HG03442 (cell line): ENCODE measurements around the gene RGS19.

Experiments
- ATAC-seq: cut with Tn5 transposase; IDR thresholded peaks from one replicate; pipeline ENCODE4 v1.9.1; 2021; ENCODE audit warnings: mild to moderate bottlenecking, moderate library complexity; ENCODE audit not compliant: unreplicated experiment

The RGS19 gene

DNA sequence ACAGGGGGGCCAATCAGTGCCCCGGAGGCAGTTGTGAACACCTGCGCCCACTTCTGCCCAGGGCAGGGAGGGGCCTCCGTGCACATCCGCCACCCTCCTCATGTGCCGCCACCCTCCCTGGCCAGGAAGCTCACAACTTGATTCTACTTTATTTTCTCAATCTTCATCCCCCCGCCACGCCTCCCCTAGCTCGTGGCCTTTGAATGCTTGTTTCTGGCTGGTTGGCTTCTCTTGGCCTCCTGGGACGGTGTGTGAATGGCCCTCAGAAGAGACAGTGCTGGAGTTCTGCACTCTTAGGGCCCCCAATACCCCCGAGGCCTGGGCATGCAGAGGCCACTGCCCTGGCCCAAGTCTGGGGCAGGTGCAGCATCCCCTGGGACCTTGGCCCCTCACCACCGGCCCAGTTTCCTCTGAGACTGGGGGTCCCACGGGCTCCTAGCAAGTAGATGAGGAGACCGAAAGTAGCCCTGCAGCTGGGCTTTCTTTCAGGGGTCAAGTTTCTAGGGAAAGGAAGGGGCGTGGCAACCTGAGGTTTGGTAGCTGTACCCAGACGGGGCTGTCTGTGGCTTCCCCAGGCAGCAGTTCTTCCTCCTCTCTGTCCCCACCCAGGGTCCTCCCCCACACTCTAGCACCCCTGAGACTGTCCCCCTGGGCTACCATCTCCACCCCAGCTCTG, 1.3 kb downstream of the RGS19 start:
- no peak for ATAC-seq

GRCh38 chr20:64077541-64077875, 1.8 kb downstream of the RGS19 start:
- ATAC-seq, result no peak

DNA sequence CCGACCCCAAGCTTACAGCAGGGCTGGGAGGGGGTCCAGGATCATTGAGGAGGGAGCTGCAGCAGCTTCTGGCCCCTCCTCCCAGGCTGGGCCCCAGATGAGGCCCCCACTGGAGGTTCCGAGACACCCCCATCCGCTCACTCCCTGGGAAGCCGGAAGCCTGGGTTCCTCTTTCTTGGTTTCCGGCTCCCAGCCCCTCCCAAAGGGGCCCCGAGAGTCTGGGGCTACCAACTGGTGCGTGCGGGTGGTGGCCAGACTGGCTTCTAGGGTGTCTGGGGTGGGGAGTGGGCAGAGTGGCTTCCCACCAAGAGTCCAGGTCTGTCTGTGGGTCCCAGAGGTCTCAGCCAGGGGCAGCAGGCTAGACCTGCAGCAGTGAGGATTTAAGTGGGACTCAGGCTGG, 2.2 kb downstream of the RGS19 start:
- no peak for ATAC-seq

- ATAC-seq, result no peak
Measured at GRCh38 chr20:64076061-64076997, 3.0 kb downstream of the RGS19 start.

GRCh38 chr20:64075556-64075955, 3.8 kb downstream of the RGS19 start:
- no peak for ATAC-seq

- ATAC-seq, result no peak
Measured at GRCh38 chr20:64074963-64075362, 4.4 kb downstream of the RGS19 start.

GRCh38 chr20:64074184-64074789, 5.0 kb downstream of the RGS19 start:
- no peak for ATAC-seq

DNA sequence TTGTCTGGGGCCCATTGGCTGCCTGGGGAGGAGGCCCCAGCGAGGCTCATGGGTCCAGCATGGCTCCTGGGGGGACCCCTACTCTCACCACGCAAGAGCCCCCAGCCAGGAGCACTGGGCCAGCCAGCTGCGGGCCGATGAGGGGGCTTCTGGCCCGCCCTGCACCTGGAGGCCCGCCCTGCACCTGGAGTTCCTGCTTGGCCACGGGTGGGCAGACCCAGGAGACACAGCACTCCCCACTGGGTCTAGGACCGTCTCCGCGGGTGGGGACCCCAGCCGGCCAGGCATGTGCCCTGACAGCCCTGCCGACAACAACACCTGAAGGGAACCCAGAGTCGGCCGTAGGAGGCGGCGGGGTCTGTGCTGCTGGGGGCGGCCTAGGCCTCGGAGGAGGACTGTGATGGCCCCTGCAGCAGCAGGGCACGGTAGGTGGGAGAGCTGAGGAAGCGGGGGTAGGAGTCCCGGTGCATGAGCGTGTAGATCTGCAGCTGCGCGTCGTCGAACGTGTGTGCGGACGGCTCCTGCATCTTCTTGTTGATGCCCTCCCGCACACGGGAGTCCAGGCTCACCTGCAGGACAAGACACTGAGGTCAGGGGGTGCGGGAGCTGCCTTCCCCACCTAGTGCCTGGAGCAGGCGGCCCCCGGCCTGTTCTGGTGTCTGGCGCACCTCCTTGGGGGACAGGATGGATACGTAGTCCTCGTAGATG, 5.7 kb downstream of the RGS19 start:
- ATAC-seq, result no peak

GRCh38 chr20:64072498-64073063, 6.7 kb downstream of the RGS19 start:
- ATAC-seq, result no peak

DNA sequence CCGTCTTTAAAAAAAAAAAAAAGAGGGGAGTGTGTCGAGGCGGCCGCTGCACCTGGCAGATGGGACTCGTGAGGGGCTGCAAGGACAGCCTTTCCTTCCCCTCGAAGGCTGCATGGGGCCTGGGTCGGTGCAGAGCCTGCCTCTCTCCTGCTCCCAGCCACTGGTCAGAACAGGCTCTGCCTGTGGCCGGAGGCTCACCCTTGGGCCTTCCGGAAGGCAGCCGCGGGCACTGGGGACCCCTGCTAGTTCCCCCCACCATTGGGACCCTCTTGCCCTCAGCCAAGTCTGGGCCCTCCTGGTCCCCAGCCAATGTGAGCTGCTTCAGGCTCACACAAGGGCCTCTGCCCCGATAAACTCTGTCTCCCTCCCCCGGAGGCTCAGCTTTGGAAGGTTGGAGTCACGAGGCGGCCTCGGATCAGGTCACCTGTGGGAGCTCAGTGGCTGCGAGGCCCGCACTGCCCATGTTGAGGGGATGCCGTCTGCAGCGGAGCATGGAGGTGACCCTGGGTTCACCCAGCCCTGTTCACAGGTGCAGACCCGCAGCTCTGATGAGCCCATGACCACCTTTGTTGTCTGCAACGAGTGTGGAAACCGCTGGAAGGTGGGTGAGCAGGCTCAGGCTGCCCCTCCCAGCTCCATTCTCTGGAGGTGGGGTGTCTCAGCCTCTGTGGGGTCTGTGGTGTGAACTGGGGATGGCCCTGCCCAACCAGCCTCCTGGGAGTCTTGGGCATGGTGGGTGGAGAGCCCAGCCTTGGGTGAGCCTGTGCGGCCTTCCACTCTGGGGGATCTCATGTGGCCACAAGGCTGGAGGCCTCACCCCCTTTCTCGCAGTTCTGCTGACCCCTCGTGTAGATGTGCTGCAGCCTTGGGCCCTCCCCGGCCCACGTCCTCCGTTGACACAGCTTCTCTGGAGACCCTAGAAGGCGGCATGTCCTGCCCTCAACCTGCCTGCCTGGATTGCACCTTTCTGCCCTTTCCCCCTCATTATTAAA, 7.7 kb downstream of the RGS19 start:
- no peak for ATAC-seq

DNA sequence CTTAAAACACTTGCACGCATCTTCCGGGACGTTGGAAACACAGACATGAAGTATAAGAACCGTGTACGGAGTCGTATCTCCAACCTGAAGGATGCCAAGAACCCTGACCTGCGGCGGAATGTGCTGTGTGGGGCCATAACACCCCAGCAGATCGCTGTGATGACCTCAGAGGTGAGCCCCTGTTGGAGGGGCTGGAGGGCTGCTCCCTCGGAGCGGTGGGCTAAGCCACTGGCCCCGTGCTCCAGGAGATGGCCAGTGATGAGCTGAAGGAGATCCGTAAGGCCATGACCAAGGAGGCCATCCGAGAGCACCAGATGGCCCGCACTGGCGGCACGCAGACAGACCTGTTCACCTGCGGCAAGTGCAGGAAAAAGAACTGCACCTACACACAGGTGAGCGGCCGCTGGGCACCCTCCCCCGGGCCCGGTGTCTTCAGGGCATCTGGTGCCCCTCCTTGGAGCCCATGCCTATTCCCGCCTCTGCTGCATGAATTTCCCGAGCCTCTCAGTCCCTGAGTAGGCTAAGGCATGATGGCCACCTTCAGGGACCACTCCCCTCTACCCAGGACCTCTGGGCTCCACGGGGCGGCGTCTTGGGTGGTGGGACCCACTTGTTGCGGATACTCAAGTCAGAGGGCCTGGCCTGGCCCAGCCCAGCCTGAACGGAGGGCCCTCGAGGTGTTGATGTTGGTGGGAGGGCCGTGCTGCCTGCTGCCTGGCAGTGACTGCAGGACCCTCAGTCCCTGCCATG, 8.9 kb downstream of the RGS19 start:
- no peak for ATAC-seq

GRCh38 chr20:64069614-64070243, 9.6 kb downstream of the RGS19 start:
- ATAC-seq, result no peak

GRCh38 chr20:64069209-64069613, 10.1 kb downstream of the RGS19 start:
- no peak for ATAC-seq

DNA sequence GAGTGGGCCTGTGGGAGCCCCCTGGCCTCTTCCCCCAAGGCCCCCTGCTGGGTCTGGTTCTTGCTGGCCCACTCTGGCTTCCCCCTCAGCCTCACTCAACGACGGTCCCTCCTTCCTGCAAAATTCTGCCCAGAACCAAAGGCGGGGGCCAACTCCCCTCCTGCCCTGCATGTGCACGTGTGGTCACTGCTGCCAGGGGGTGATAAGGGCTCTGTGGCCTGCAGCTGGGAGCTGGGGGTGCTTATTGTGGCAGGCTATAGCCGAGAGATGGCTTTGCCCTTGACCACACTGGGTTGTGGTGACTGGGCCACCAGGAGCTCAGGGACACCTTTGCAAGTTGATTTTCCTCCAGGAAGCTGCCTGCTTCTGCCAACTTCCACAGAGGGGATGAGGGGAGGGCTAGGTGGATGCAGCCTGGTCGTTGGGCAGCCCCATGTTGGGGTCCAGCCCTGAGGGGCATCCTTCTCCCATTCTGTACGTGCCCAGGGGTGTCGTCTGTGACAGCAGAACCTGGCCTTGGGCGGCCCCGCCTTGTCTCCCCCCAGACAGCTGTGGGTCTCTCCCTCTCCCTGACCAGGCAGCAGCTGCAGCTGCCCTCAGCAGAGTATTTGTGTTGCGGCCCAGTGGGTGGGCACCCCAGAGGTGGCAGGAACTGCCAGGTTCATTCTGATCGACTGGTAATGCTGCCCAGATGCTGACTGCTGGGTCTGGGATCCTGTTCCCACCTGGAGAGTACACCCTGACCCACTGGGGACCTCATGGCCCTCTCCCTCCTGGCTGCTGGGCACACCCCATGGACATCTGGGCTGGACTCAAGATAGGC, 10.7 kb downstream of the RGS19 start:
- ATAC-seq, result no peak

GRCh38 chr20:64067733-64068307, 11.5 kb downstream of the RGS19 start:
- no peak for ATAC-seq

DNA sequence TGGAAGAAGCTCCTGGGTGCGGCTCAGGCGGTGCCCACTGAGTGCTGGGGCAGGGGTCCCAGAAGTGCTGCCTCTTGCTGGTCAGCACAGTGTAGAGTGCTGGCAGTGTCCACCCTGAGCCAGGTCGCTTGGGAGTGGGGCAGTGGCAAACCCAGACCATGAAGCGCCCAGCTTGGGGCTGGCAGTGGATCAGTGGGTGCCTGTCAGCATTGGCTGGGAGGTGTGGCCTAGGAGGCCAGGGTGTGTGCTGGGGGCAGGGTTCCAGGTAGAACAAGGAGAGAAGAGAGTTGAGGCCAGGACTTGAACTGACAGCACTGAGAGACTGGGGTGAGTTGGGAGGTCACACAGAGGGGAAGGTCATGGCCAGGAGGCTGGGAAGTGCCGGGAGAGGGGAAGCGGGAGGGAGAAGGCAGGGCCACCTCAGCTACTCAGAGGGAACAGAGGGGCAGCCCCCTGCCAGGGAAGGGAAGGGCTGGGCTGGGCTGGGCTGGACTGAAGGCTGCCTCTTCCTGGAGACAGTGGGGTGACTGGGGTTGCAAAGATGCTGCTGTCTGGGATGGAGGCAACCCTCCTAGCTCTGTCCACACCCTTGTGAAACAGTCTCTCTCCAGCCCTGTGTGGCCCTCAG, 12.2 kb downstream of the RGS19 start:
- no peak for ATAC-seq

GRCh38 chr20:64065974-64066343, 13.4 kb downstream of the RGS19 start:
- no peak for ATAC-seq
